ENCODE data around the gene INPP4B. TPM values are rescaled to one million over a fixed set of nuclear protein-coding genes. Genes with fewer than 3 reads are reported as not detected.

Gene INPP4B
- total RNA-seq, 2 experiments from 2014 or later: not detected

GRCh38 chr4:142164767-142165500, 681.2 kb downstream of the INPP4B start:
- Histone ChIP-seq H3K9me3 (ENCODE audit: low read length) (no peaks in the 10 kb centered on the region), H3K9me2 (ENCODE audit: insufficient read depth, low read length) (no peaks in the 10 kb centered on the region), H3K4me2 (ENCODE audit: low read length) (no peak overlapping the region), H3K4me1 (ENCODE audit: insufficient read depth, low read length, poor library complexity, severe bottlenecking) (no peaks in the 10 kb centered on the region), H2AFZ (ENCODE audit: low read length) (no peak overlapping the region), H3K79me2 (ENCODE audit: insufficient read depth, low read depth, low read length) (no peaks in the 10 kb centered on the region), H3K27ac (ENCODE audit: low read depth, low read length, poor library complexity, severe bottlenecking) (no peak overlapping the region), H3K36me3 (ENCODE audit: insufficient read depth, low read length) (no peaks in the 10 kb centered on the region), H4K20me1 (ENCODE audit: insufficient read depth, low read length) (no peaks in the 10 kb centered on the region), H3K4me3 (ENCODE audit: low read depth, low read length, poor library complexity, severe bottlenecking) (no peak overlapping the region)
- TF ChIP-seq, protein P1, sequence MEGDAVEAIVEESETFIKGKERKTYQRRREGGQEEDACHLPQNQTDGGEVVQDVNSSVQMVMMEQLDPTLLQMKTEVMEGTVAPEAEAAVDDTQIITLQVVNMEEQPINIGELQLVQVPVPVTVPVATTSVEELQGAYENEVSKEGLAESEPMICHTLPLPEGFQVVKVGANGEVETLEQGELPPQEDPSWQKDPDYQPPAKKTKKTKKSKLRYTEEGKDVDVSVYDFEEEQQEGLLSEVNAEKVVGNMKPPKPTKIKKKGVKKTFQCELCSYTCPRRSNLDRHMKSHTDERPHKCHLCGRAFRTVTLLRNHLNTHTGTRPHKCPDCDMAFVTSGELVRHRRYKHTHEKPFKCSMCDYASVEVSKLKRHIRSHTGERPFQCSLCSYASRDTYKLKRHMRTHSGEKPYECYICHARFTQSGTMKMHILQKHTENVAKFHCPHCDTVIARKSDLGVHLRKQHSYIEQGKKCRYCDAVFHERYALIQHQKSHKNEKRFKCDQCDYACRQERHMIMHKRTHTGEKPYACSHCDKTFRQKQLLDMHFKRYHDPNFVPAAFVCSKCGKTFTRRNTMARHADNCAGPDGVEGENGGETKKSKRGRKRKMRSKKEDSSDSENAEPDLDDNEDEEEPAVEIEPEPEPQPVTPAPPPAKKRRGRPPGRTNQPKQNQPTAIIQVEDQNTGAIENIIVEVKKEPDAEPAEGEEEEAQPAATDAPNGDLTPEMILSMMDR (conservative IDR thresholded peaks at IDR 0.05; ENCODE audit: low read length): no peak
- TF ChIP-seq EZH2phosphoT487 (IDR thresholded peaks at IDR 0.05; ENCODE audit: borderline replicate concordance, low read depth, low read length): no peak
- CTCF ChIA-PET (ENCODE audit: unreplicated experiment): no interaction called here
- DNase-seq (ENCODE audit: low spot score): no peak
- POLR2A ChIA-PET: no interaction called here
- BruUV-seq (replicated peaks): no TSS peak
- intact Hi-C loops (cut with micrococcal nuclease; ENCODE audit: unreplicated experiment): no loop called here

DNA sequence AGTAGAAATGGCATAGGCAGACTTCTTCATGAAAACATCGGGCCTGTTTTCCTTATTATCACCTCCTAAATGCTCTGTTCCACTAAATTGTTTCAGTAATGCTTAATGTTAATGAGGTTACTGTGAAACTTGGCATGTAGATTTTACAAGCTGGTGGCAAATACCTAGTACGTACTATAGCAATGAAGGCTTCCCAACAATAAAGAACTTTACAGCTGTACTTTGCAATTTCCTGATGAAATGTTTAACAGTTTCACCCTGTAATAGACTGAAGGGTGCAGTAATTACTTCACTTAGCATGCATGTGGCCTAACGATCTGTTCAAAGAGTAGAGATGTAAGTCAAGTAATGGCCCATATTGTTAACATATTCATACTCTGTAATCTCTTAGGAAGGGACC, 685.0 kb downstream of the INPP4B start:
- POLR2A ChIA-PET: no interaction called here
- BruUV-seq (replicated peaks): no TSS peak

GRCh38 chr4:142160509-142160908, 685.6 kb downstream of the INPP4B start:
- CTCF ChIA-PET (ENCODE audit: unreplicated experiment): no interaction called here
- Histone ChIP-seq H3K4me1 (ENCODE audit: insufficient read depth, low read length, poor library complexity, severe bottlenecking) (no peaks in the 10 kb centered on the region), H3K4me2 (ENCODE audit: low read length) (no peak overlapping the region), H2AFZ (ENCODE audit: low read length) (no peak overlapping the region), H4K20me1 (ENCODE audit: insufficient read depth, low read length) (no peaks in the 10 kb centered on the region), H3K36me3 (ENCODE audit: insufficient read depth, low read length) (no peaks in the 10 kb centered on the region), H3K27ac (ENCODE audit: low read depth, low read length, poor library complexity, severe bottlenecking) (no peak overlapping the region), H3K9me2 (ENCODE audit: insufficient read depth, low read length) (no peaks in the 10 kb centered on the region), H3K9me3 (ENCODE audit: low read length) (no peaks in the 10 kb centered on the region), H3K4me3 (ENCODE audit: low read depth, low read length, poor library complexity, severe bottlenecking) (no peak overlapping the region), H3K79me2 (ENCODE audit: insufficient read depth, low read depth, low read length) (no peaks in the 10 kb centered on the region)
- TF ChIP-seq EZH2phosphoT487 (IDR thresholded peaks at IDR 0.05; ENCODE audit: borderline replicate concordance, low read depth, low read length): no peak
- BruUV-seq (replicated peaks): no TSS peak
- intact Hi-C loops (cut with micrococcal nuclease; ENCODE audit: unreplicated experiment): no loop called here
- POLR2A ChIA-PET: no interaction called here
- DNase-seq (ENCODE audit: low spot score): no peak

More for the DNA sequence above, 685.0 kb downstream of the INPP4B start:
- no peak for TF ChIP-seq EZH2phosphoT487 (IDR thresholded peaks at IDR 0.05; ENCODE audit: borderline replicate concordance, low read depth, low read length)
- TF ChIP-seq, protein P1 (conservative IDR thresholded peaks at IDR 0.05; ENCODE audit: low read length): no peak
- no peak for DNase-seq (ENCODE audit: low spot score)
- no peak overlapping the region for H3K27ac ChIP-seq (ENCODE audit: low read depth, low read length, poor library complexity, severe bottlenecking)
- CTCF ChIA-PET (ENCODE audit: unreplicated experiment): no interaction called here
- no peaks in the 10 kb centered on the region for H3K9me3 ChIP-seq (ENCODE audit: low read length)
- H2AFZ ChIP-seq (ENCODE audit: low read length): no peak overlapping the region
- no peaks in the 10 kb centered on the region for H3K36me3 ChIP-seq (ENCODE audit: insufficient read depth, low read length)
- H3K79me2 ChIP-seq (ENCODE audit: insufficient read depth, low read depth, low read length): no peaks in the 10 kb centered on the region
- intact Hi-C loops (cut with micrococcal nuclease; ENCODE audit: unreplicated experiment): no loop called here
- H4K20me1 ChIP-seq (ENCODE audit: insufficient read depth, low read length): no peaks in the 10 kb centered on the region
- no peak overlapping the region for H3K4me2 ChIP-seq (ENCODE audit: low read length)
- H3K9me2 ChIP-seq (ENCODE audit: insufficient read depth, low read length): no peaks in the 10 kb centered on the region
- H3K4me3 ChIP-seq (ENCODE audit: low read depth, low read length, poor library complexity, severe bottlenecking): no peak overlapping the region
- H3K4me1 ChIP-seq (ENCODE audit: insufficient read depth, low read length, poor library complexity, severe bottlenecking): no peaks in the 10 kb centered on the region
